Fibroblast of the aortic adventitia (primary cell): ENCODE results near the gene NUDT16. TPM values are rescaled to one million over a fixed set of nuclear protein-coding genes. Genes with fewer than 3 reads are reported as not detected.

Experiments
- DNase-seq: peaks from one replicate; pipeline ENCODE4 v3.0.0-alpha.2; 2010; ENCODE audit warnings: low read depth
- H3K4me3 ChIP-seq: 2 replicates; pipeline ENCODE4 v1.5.1; 2011; ENCODE audit warnings: low read depth, mild to moderate bottlenecking, control low read depth, low read length, moderate library complexity
- CTCF ChIP-seq: IDR thresholded peaks from 2 replicates; pipeline ENCODE4 v1.5.1; 2011; ENCODE audit warnings: mild to moderate bottlenecking, low read length, control low read depth, inconsistent platforms; ENCODE audit not compliant: insufficient read depth
- total RNA-seq: library from RNA; depleted of rRNA; stranded (reverse); fragments of >200 nt; gene quantifications from 2 replicates; pipeline ENCODE4 v1.2.3, GENCODE V29; 2012; ENCODE audit warnings: low replicate concordance

The NUDT16 gene
- 11.5 and 22.0 TPM in 2 replicates for total RNA-seq

- TF ChIP-seq CTCF: no peak
- peak within 1 kb of the TSS; percentile 90 for H3K4me3 ChIP-seq
- DNase-seq: peak; percentile 98
Measured at GRCh38 chr3:131381445-131382291, at the start of gene NUDT16. Gene NUDT16 (plus strand): TSS chr3:131381774. CDS start chr3:131381805, 31 bp downstream.

- TF ChIP-seq CTCF: no peak
- H3K4me3 ChIP-seq: no peak overlapping the region
- DNase-seq: no peak
Measured at GRCh38 chr3:131338948-131339640, 42.5 kb upstream of the NUDT16 start.

- H3K4me3 ChIP-seq: no peak overlapping the region
- no peak for DNase-seq
- TF ChIP-seq CTCF: no peak
Measured at GRCh38 chr3:131341761-131342160, 39.8 kb upstream of the NUDT16 start.

GRCh38 chr3:131348911-131349310 lies 32.7 kb upstream of the NUDT16 start:
- no peak overlapping the region for H3K4me3 ChIP-seq
- no peak for DNase-seq

GRCh38 chr3:131349454-131349853 lies 32.1 kb upstream of the NUDT16 start:
- no peak for TF ChIP-seq CTCF
- DNase-seq: no peak
- no peak overlapping the region for H3K4me3 ChIP-seq

More at GRCh38 chr3:131348911-131349310, 32.7 kb upstream of the NUDT16 start:
- no peak for TF ChIP-seq CTCF

GRCh38 chr3:131349946-131350347 lies 31.6 kb upstream of the NUDT16 start:
- TF ChIP-seq CTCF: no peak
- no peak overlapping the region for H3K4me3 ChIP-seq
- peak; percentile 90 for DNase-seq
